HTR-8/SVneo (cell line): ENCODE results near the gene RSPH3.
A peak's percentile ranks its signal among the peaks of the same experiment; 100 is the strongest.

Experiments used
- DNase-seq: peaks from one replicate; pipeline ENCODE4 v3.0.0; 2011; ENCODE audit warnings: low spot score, mixed read lengths; ENCODE audit not compliant: insufficient read length
- FAIRE-seq: peaks from 2 replicates; lab custom pipeline; 2011; peaks lifted over from hg19 to GRCh38; lab: Jason Lieb, UNC

The RSPH3 gene

DNA sequence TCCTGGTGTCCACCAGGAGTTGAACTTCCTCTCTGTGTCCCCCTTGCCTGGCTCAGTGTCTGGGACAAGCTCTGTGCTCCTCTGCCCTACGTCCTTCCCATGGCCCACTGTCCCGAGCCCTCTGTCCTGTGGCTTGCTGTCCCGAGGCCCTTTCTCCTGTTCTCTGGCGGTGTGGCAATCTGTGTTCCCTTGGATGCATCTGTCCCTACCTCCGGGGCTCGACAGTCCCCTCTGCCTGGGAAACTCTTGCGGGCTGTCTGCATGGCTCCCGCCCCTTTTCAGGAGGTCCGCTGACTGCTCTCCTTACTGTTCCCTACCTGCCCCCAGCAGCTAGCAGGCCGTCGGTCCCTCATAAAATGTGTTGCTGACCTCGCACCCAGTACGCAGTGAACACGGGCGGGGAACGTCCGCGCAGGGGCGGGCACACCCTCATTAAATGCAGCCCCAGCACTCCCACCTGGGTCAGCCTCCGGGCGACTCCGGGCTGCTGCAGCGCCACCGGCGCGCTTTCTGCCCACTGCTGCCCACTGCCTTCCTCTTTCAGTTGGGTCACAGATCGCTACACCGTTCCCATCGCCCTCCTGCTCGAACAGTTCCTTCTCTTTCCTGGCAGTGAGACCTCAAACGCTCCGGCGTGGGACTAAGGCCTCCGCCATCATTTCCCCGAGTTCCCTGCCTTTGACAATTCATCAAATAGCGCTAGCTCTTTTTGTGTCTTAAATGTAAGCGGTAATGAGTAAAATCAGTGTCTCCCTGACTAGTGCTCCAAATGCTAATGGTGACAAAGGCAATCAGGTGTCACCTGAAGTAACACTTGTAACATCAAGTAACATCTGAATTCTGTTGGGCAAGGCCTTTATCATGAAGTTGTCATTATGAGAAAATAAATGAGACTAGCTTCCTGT, 60.5 kb downstream of the RSPH3 start:
- DNase-seq (no peak), FAIRE-seq (no peak)

DNA sequence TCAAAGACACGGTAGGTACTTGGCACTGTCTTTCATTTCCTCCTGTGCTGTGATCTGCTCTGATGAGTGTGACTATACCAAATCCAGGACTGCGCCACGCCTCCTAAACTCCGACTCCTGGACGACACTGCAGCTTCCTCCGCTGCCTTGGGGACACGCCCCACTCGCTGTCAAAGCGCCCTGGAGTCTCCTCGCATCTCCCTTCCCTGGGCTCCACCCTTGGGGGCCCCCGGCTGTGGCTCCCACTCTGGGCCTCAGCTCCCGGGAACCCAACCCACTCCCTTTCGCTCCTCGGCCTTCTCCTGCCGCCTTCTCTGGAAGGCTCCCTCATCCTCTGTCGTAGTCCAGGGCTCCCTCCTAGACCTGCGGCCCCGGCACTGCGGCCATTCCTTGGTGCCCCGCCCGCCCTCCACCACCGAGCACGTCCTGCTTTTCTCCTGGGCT, 61.2 kb downstream of the RSPH3 start:
- FAIRE-seq (no peak), DNase-seq (no peak)

DNA sequence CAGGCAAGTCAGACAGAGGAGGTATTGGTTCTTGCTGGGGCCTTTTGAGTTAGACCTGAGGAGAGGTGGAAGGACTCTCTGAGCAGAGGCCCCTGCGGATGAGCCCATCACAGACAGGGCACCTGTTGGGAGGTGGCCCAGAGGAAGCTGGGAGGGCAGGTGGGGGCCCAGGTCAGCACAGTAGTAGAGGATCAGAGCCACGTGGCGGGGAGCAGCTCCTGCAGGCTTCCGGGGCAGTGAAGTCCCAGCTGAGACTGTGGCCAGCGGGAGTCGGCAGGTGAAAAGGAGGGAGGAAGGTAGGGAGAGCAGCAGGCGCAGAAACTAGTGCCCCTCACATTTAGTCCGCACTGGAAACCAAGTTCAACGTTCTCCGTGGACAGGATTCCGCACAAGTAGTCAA, 61.8 kb downstream of the RSPH3 start:
- FAIRE-seq (no peak), DNase-seq (no peak)

DNA sequence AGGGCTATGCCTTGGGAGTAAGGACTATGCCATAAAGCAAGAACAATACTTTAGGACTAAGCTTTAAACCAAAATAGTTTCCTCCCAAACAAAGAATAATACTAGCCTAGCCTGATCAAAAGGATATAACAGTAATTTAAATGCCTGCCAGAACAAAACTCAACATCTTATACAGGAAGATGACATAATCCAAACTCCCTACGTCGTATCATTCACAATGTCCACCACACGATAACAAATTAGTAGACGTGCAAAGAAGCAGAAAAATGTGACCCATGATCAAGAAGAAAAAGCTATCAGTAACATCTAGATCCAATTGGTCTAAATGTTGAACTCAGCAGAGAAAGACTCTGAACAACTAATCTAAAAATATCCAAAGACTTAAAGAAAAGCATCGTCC, 65.8 kb downstream of the RSPH3 start:
- FAIRE-seq = no peak

DNA sequence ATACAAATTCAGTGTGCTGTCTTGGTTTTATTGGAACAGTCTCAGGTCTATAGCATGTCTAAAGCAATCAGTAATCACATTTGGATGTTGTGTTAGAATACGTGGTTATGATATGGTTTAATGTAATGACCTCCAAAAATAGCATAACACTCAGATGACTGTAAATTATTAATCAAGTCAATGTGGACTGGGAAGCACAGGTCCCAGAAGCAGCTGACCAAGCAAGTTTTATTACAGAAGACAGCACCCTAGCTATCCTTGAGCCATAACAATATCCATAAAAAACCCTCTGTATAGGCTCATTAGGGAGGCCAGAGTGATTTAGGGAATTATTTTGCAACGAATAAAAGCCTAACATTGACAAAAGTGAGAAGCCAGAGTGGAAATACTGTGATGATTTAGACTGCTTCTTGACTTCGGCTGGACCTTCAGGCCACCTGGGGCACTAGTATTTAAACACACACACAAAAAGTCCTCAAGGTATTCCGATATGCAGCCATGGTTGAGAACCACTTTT, 66.9 kb downstream of the RSPH3 start:
- no peak for DNase-seq
- no peak for FAIRE-seq

More for the DNA sequence above, 65.8 kb downstream of the RSPH3 start:
- DNase-seq = no peak

DNA sequence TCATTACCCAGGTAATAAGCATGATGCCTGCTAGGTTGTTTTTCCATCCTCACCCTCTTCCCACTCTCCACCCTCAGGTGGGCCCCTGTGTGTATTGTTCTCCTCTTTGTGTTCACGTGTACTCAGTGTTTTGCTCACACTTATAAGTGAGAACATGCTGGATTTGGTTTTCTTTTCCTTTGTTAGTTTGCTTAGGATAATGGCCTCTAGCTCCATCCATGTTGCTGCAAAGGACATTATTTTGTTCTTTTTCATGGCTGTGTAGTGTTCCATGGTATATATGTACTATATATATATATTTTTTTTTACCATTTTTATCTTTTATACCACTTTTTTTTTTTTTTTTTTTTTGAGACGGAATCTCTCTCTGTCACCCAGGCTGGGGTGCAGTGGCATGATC, 71.9 kb downstream of the RSPH3 start:
- FAIRE-seq (no peak), DNase-seq (no peak)

DNA sequence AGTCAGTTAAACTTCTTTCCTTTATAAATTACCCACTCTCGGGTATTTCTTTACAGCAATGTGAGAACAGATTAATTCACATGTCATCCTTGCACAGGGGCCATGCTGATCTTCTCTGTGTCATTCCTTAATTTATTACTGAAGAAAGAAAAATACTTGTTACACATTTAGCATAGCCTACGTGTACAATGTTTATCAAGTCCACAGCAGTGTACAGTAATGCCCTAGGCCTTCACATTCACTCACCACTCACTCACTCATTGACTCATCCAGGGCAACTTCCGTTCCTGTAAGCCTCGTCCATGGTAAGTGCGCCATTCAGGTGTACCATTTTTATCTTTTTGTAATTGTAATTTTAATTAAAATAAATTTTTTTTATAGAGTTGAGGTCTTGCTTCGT, 73.6 kb downstream of the RSPH3 start:
- no peak for FAIRE-seq
- peak; percentile 13 for DNase-seq

DNA sequence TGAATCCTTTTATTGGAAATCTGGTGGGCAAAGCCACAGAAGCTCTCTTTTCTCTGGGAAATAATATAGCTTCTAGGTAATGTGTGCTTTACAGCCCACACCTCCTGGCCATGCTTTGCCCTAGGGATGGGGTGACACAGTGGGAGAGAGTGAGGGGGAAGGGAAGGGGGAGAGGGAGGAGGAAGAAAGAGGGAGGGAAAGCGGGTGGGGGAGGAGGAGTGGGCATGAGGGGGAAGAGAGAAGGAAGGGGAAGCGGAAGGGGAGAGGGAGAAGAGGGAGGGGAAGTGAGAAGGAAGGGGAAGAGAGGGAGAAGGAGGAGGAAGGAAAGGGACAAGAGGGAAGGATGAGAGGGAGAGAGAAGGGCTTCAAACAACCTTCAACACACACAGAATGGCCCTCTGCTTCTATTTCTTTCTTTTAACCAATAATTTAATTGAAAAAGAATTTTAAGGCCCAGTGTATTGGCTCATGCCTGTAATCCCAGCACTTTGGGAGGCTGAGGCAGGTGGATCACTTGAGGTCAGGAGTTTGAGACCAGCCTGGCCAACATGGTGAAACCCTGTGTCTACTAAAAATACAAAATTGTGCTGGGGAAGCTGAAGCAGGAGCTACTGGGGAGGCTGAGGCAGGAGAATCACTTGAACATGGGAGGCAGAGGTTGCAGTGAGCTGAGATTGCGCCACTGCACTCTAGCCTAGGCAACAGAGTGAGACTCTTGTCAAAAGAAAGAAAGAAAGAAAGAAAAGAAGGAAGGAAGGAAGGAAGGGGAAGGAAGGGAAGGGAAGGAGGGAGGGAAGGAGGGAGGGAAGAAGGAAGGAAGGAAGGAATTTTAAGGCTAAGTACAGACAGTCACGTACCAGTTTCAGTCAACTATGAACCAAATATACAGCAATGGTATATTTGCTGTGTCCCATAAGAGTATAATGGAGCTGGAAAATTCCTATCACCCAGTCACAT, 75.2 kb downstream of the RSPH3 start:
- DNase-seq = no peak
- no peak for FAIRE-seq

DNA sequence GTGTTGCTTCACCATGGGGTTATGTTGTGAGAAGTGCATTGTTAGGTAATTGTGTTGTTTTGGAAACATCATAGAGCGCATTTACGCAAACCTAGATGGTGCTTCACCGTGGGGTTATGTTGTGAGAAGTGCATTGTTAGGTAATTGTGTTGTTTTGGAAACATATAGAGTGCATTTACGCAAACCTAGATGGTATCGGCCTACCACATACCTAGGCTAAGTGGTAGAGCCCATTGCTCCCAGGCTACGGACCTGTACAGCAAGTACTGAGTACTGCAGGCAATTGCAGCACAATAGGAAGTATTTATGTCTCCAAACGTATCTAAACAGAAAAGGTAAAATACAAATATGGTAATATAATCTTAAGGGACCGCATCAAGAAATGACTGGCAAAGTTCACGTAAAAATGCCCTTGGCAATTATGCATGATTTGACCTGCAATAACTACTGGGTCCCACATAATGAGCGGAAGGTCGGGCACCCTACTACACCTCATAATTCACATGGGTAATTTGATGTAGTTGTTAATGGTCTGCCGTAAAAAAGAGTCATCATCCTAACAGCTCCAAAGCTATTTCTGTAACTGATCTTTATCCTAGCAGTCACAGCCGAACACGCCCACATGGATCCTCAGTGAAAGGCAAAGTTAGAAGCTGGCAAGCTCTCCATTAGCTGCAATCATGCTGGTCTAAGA, 76.0 kb downstream of the RSPH3 start:
- no peak for DNase-seq
- FAIRE-seq = peak; percentile 9
